C4-2B (cell line): Measurements from ENCODE around the gene SIL1.

ENCODE experiments used
- ZFX ChIP-seq: fragments of 450-650 bp; IDR thresholded peaks from 2 replicates; pipeline ENCODE4 v1.6.1; 2017
- TF ChIP-seq, protein P1 (sequence below): fragments of 450-650 bp; conservative IDR thresholded peaks from 2 replicates; pipeline ENCODE4 v1.5.1; 2017; ENCODE audit warnings: mild to moderate bottlenecking

DNA sequence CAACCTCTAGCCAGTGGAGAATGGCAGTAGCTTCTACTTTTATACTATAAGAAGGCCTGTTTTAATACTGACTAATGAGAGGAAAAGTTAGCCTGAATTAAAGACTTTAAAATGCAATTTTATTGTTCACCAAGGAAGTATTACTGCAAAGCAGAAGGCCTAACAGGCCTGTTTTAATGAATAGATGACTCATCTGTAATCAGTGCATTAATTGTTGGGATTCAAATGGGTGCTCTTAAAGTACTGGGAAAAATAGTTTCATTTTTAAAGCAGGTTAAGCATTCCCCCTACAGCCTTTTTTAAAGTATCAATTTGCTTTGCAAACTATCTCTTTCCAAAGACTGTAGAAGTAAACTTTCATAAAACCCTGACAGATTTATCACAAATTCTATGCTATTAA lies 147.7 kb downstream of the SIL1 start:
- TF ChIP-seq, protein P1, sequence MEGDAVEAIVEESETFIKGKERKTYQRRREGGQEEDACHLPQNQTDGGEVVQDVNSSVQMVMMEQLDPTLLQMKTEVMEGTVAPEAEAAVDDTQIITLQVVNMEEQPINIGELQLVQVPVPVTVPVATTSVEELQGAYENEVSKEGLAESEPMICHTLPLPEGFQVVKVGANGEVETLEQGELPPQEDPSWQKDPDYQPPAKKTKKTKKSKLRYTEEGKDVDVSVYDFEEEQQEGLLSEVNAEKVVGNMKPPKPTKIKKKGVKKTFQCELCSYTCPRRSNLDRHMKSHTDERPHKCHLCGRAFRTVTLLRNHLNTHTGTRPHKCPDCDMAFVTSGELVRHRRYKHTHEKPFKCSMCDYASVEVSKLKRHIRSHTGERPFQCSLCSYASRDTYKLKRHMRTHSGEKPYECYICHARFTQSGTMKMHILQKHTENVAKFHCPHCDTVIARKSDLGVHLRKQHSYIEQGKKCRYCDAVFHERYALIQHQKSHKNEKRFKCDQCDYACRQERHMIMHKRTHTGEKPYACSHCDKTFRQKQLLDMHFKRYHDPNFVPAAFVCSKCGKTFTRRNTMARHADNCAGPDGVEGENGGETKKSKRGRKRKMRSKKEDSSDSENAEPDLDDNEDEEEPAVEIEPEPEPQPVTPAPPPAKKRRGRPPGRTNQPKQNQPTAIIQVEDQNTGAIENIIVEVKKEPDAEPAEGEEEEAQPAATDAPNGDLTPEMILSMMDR, result no peak
- no peak for TF ChIP-seq ZFX
